Common myeloid progenitor, CD34-positive (primary cell): ENCODE data around the gene BICD2.
A peak's percentile ranks its signal among the peaks of the same experiment; 100 is the strongest.

ENCODE experiments used
- CTCF ChIA-PET: fragments of 350-600 bp; sonication (Branson Sonifier 250); formaldehyde crosslinking; loops from one replicate; lab custom pipeline; 2021; ENCODE audit warnings: antibody characterized with exemption; lab: Charles Lee
- POLR2A ChIA-PET: fragments of 350-600 bp; sonication (Branson Sonifier 250); formaldehyde crosslinking; loops from one replicate; lab custom pipeline; 2021; ENCODE audit warnings: antibody characterized with exemption; lab: Charles Lee
- DNase-seq, 3 donors: peaks; one replicate each; pipeline versions ENCODE4 v3.0.0 to v3.0.0-alpha.2; 2013
- H3K27ac ChIP-seq, 2 experiments: 1 replicate in 1 of 2; 2 replicates in 1 of 2; pipeline ENCODE4 v1.7.0; 2013; ENCODE audit warnings: inconsistent platforms in 2 of 2, low read length in 2 of 2, mild to moderate bottlenecking in 2 of 2, low read depth in 1 of 2, moderate library complexity in 1 of 2; ENCODE audit not compliant: severe bottlenecking in 2 of 2, insufficient read depth in 1 of 2, poor library complexity in 1 of 2
- H3K27me3 ChIP-seq, 5 experiments: replicated peaks in 2 of 5; 1 replicate in 3 of 5; 2 replicates in 2 of 5; pipeline versions ENCODE4 v1.6.1 to v1.7.0; 2013; ENCODE audit warnings: low read length in 4 of 5, mild to moderate bottlenecking in 2 of 5, moderate library complexity in 2 of 5, inconsistent platforms in 1 of 5; ENCODE audit not compliant: insufficient read depth in 5 of 5, control insufficient read depth in 4 of 5
- H3K36me3 ChIP-seq, 4 experiments: 1 replicate in 2 of 4; 2 replicates in 2 of 4; pipeline versions ENCODE4 v1.6.1 to v1.7.0; 2013; ENCODE audit warnings: low read length in 3 of 4, control low read depth in 1 of 4, mild to moderate bottlenecking in 1 of 4; ENCODE audit not compliant: control insufficient read depth in 4 of 4, insufficient read depth in 4 of 4
- H3K4me1 ChIP-seq, 4 experiments: 1 replicate in 3 of 4; 2 replicates in 1 of 4; pipeline versions ENCODE4 v1.6.1 to v1.7.1; 2013; ENCODE audit warnings: low read length in 3 of 4, mild to moderate bottlenecking in 3 of 4, control low read depth in 1 of 4, inconsistent platforms in 1 of 4, moderate library complexity in 1 of 4; ENCODE audit not compliant: control insufficient read depth in 4 of 4, insufficient read depth in 4 of 4; ENCODE audit errors: control extremely low read depth in 1 of 4
- H3K4me3 ChIP-seq, 7 experiments: 1 replicate in 4 of 7; 2 replicates in 3 of 7; pipeline versions ENCODE4 v1.5.1 to v1.7.0; 2013; ENCODE audit warnings: mild to moderate bottlenecking in 7 of 7, low read length in 6 of 7, moderate library complexity in 6 of 7, inconsistent platforms in 2 of 7, low read depth in 2 of 7, control low read depth in 1 of 7; ENCODE audit not compliant: insufficient read depth in 4 of 7, control insufficient read depth in 1 of 7; ENCODE audit errors: extremely low read depth in 1 of 7
- H3K9me3 ChIP-seq, 5 experiments: 1 replicate in 4 of 5; 2 replicates in 1 of 5; pipeline versions ENCODE4 v1.6.1 to v1.7.1; 2013; ENCODE audit warnings: low read length in 4 of 5, mild to moderate bottlenecking in 2 of 5, inconsistent platforms in 1 of 5, low read depth in 1 of 5, moderate library complexity in 1 of 5; ENCODE audit not compliant: control insufficient read depth in 4 of 5, insufficient read depth in 2 of 5; ENCODE audit errors: control extremely low read depth in 1 of 5
- WGBS: methylation state at CpG from one replicate; pipeline ENCODE4 v1.1.5; 2013; ENCODE audit not compliant: insufficient coverage; 5-methylcytosine and 5-hydroxymethylcytosine counted together

The BICD2 gene

DNA sequence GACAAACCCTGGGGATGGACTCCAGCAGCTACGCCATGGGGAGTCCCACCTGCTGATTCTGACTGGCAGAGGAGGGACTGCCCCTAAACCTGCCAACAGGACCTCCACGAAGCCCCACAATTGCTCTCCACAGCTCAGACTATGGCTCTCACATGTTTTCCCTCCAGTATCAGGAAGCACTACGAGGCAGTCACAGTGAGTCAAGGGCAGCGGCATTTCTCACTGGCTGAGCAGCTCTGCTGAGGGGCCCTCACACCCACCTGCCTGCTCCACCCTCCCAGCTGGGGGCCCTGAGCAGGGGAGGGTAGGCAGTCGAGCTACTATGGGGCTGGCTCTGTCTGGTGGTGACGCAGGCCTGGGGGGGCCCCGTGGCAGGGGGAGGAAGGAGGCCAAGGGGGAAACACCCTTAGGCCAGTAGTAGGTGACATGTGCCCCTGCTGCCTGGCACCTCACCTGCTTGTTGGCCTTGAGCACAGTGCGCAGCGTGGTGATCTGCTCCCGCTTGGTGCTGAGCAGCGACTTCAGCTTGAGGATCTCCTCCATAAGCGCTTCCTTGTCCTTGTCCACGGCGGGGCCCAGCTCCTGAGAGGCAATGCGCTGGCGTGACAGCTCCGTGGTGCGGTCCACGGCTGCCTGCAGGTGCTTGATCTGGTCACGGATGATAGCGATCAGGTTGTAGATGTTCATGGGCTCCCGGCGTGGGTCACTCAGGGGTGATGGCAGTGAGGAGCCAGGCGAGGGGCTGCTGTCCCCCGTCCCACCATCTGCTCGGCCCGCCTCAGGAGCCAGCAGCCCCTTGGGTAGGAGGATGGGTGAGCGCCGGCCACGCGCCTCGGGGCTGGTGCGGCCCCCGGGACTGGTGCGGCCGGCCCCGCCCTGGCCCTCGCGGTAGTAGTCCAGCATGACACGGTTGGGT, 46.3 kb downstream of the BICD2 start:
- Histone ChIP-seq H3K9me3 (no peaks in the 10 kb centered on the region), H3K4me1 (peaks cover 0 to 7% (median 2%) of the 10 kb centered on the region in 4 experiments), H3K27ac (no peak overlapping the region), H3K27me3 (no peaks in the 10 kb centered on the region), H3K4me3 (no peak overlapping the region), H3K36me3 (peaks cover 17 to 95% (median 88%) of the 10 kb centered on the region in 4 experiments)
- ChIA-PET POLR2A (no interaction called here), CTCF (interaction anchor here (0.8 to 9.3 kb wide), 18 partner anchors 9 to 375 kb away, joined by 3 to 217 read pairs (median 8); partner anchors contain the start of gene BICD2)
- no peak for DNase-seq
- WGBS = 95% methylated on average over 33 of the region's 40 CpGs

DNA sequence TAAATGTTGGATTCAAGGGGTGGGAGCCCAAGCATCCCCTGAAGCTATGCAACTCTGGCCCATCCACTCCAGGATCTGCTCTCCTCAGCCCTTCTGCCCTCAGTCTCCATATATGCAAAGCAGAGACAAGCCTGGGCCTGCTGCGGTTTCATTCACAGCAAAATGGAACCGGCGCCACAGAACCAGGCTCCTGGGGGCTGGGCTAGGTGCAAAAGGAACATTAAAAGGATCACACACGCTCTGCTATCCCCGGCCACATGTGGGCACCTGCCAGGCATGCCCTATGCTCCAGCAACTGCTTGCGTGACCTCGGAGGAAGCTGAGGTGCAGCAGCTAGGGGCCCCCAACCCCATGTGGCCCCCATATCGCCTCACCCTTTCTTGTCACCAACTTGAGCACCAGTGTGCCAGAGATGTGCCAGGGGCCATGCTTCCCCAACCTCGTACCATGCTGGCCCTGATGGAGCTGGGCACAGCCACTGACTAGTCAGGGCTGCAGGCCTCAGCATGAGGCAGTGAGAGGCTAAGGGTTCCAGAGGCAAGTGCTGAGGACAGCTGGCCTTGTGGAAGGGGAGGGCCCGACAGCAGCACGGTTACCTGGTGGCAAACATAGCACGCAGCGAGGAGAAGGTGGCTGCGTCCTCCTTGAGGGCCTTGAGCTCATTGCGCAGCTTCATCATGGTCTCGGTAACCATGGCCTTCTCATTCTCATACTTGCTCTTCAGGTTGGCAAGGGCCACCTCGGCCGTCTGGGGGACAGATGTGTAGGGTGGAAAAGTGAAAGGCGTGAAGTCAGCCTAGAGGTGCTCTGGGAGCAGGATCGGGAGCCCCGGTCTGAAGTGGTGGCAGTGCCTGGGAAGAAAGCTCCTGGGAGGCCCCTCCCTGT, 47.2 kb downstream of the BICD2 start:
- CTCF ChIA-PET = interaction anchor here (0.6 to 9.3 kb wide), 17 partner anchors 14 to 374 kb away, joined by 3 to 217 read pairs (median 8); partner anchors contain the start of gene BICD2
- Histone ChIP-seq H3K4me1 (peaks cover 3 to 15% (median 9%) of the 10 kb centered on the region in 4 experiments), H3K4me3 (no peak overlapping the region), H3K27me3 (no peaks in the 10 kb centered on the region), H3K27ac (no peak overlapping the region), H3K36me3 (peaks cover 17 to 95% (median 87%) of the 10 kb centered on the region in 4 experiments), H3K9me3 (no peaks in the 10 kb centered on the region)
- DNase-seq = no peak
- POLR2A ChIA-PET = interaction anchor here (0.9 kb wide), 1 partner anchor 46 kb away, joined by 4 read pairs; no protein-coding TSS in a partner anchor
- 95% methylated on average over 21 of the region's 21 CpGs for WGBS

DNA sequence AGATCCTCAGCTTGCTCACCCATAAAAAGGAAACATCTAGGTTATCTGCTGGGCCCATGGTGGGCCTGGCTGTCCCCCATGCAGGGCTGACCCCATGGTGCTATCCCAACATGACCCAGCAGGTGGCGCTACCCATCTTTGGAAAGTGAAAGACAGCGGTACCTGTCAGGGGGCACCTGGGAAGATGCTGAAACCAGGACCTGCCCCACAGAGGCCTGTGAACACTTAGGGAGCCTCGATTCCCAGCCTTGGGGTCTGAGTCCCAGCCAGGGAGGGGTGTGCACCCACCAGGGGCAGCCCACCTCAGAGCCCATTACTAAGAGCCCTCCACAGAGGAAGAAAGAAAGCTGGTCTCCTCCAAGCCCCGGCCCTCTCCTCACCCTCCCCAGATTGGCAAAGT, 48.1 kb downstream of the BICD2 start:
- no peaks in the 10 kb centered on the region for H3K27me3 ChIP-seq
- H3K27ac ChIP-seq = no peak overlapping the region
- peak; percentile 55 to 76 (median 69) for DNase-seq
- 49% methylated on average over 3 of the region's 4 CpGs for WGBS
- no peak overlapping the region for H3K4me3 ChIP-seq
- H3K4me1 ChIP-seq = peaks cover 11 to 22% (median 17%) of the 10 kb centered on the region in 4 experiments
- H3K9me3 ChIP-seq = no peaks in the 10 kb centered on the region
- ChIA-PET POLR2A (interaction anchor here (0.9 kb wide), 1 partner anchor 47 kb away, joined by 4 read pairs; no protein-coding TSS in a partner anchor), CTCF (interaction anchor here (0.6 to 9.3 kb wide), 14 partner anchors 15 to 91 kb away, joined by 3 to 217 read pairs (median 10); no protein-coding TSS in a partner anchor)
- H3K36me3 ChIP-seq = peaks cover 16 to 87% (median 79%) of the 10 kb centered on the region in 4 experiments

DNA sequence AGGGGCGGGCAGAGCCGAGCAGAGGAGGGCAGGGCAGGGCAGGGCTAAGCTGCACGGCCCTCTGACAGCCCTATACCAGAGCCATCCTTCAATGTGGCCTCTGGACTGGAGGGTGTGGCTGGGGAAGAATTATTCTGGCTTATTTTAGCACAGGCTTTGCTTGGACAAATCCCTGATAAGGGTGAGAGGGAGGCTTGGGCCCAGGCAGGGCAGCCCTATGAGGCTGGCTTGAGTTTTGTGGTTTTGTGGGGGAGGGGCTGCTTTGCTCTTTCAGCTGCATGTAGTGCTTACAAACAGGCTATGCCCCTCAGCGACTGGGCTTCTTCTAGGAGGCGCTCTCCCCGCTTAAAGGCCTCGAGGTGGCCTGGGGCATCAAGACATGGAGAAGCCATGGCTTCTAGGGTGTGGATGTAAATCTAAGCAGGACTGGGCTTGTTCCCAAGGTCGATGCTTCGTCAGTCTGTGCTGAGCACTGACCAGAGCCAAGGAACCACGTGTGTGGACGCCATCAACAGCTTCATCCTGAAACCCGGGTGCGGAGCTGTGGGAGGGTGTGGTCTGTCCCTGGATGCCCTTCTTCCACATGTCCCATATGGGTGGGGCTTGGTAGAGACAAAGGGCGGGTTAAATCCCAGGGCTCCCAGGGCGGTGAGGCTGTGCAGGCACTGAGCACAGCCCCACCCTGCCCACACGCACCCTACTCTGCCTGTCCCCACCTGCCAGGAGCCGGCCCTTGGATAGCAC, 49.0 kb downstream of the BICD2 start:
- Histone ChIP-seq H3K4me3 (no peak overlapping the region), H3K9me3 (no peaks in the 10 kb centered on the region), H3K4me1 (peaks cover 13 to 28% (median 19%) of the 10 kb centered on the region in 4 experiments), H3K36me3 (peaks cover 15 to 87% (median 75%) of the 10 kb centered on the region in 4 experiments), H3K27me3 (no peaks in the 10 kb centered on the region), H3K27ac (no peak overlapping the region)
- ChIA-PET POLR2A (interaction anchor here (0.6 to 1.2 kb wide), 2 partner anchors 10 to 45 kb away, joined by 3 read pairs; no protein-coding TSS in a partner anchor), CTCF (interaction anchor here (0.8 to 9.3 kb wide), 15 partner anchors 16 to 91 kb away, joined by 3 to 217 read pairs (median 4); partner anchors contain the start of gene IPPK)
- no peak for DNase-seq
- 98% methylated on average over 6 of the region's 17 CpGs for WGBS

DNA sequence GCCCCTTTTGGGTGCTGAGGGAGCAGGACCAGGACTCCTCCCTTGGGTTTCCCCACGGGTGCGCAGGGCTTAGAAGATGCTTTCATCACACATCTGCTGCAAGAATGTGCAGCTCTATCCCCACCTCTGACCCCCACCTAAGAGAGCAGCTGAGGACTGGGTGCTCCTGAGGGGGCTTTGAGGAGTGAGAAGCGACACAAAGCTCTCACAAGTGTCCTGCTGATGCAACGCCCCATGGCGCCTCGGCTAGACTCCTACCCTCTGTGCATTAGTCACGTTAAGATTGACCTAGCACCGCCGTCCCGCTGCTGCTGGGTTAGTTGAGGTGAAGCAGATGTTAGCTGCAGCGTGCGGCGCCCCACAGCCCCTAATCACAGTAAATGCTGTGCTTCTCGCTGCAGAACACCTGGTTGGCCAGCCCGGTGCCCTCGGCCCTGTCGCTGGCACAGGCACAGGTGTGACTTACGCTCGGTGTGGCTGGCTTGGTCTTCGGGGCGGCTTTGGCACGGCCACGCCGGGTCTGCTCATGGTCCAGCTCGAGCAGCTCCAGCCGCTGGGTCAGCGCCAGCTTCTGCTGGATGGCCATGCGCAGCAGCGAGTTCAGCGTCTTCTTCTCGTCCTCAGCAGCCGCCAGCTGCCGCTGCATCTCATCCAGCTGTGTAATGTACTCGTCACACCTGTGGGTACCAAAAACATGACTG, 49.7 kb downstream of the BICD2 start:
- H3K9me3 ChIP-seq = no peaks in the 10 kb centered on the region
- H3K36me3 ChIP-seq = peaks cover 10 to 87% (median 73%) of the 10 kb centered on the region in 4 experiments
- WGBS = 96% methylated on average over 29 of the region's 34 CpGs
- POLR2A ChIA-PET = interaction anchor here (1.2 kb wide), 1 partner anchor 44 kb away, joined by 3 read pairs; no protein-coding TSS in a partner anchor
- no peak overlapping the region for H3K27ac ChIP-seq
- H3K27me3 ChIP-seq = no peaks in the 10 kb centered on the region
- H3K4me1 ChIP-seq = peaks cover 13 to 28% (median 19%) of the 10 kb centered on the region in 4 experiments
- no peak for DNase-seq
- H3K4me3 ChIP-seq = no peak overlapping the region
- CTCF ChIA-PET = interaction anchor here (0.8 to 9.3 kb wide), 12 partner anchors 17 to 92 kb away, joined by 3 to 217 read pairs (median 4); partner anchors contain the start of gene IPPK
